Stimulated activated CD8-positive, alpha-beta memory T cell treated with anti-CD3 and anti-CD28 coated beads, Interleukin-15, amount 100 ng/mL, for 24 hours (primary cell): ENCODE measurements around the gene WWOX.

Experiments
- DNase-seq: peaks from one replicate; pipeline ENCODE4 v3.0.0-alpha.2; 2020; ENCODE audit warnings: low read depth

The WWOX gene

DNA sequence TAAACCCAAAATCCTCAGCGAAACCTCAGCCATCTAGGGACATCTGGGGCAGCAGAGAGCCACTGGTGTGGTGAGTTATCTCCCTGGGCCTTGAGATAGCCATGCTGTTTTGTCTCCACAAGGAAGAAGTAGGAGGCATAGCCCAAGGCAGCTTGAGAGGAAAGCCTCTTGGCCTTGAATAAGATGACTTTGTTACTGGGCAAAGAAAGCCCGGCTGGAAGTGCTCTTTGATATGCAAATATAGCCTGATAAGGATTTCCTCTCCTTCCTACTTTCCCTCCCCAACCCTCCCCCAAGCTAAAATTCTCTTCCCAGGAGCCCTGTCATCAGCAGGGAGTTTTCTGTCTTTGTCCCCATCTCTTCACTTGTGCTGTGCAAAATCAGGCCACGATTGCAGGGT lies 806.7 kb downstream of the WWOX start:
- DNase-seq: no peak

DNA sequence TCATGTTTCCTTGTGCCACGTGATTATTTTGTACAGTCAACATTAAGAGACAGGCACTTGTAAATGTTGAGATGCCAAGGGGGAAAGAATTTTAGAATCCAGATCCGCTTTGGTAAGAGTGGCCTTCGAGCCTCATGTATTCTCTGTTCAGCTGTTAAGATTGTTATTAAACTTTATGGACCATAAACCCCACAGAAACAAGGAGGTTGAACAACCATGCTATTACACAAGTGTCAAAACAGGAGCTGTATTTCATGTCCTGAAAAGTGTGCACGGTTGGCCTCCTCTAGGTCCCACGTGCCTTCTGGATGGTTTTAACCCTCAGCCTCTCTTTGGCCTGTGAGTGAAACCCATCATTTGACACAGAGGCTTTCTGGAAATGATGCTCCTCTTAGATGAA lies 809.8 kb downstream of the WWOX start:
- DNase-seq: no peak

DNA sequence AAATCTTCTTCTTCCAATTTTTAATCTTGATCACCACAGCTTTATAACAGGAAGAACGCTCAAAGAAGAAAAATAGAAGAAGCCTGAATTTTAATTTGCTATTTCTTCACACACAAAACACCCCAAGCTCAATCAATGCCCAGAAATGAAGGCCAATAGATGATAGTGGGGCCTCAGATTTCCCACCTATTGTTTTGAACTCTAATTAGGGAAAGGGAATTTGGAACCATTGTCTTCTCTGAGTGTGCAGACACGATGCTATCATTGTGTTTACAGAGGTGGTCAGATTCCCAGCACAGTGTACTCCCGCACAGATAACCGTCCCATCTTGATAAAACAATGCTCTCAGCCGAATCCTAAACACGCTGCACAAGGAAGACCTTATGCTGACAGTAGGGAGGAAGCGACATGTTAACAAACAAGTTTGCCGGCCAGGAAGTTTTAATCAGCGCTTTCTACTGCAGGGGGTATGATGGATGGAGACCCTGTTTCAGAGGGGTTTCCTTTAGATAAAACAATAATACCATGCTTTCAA lies 816.4 kb downstream of the WWOX start:
- DNase-seq: no peak

DNA sequence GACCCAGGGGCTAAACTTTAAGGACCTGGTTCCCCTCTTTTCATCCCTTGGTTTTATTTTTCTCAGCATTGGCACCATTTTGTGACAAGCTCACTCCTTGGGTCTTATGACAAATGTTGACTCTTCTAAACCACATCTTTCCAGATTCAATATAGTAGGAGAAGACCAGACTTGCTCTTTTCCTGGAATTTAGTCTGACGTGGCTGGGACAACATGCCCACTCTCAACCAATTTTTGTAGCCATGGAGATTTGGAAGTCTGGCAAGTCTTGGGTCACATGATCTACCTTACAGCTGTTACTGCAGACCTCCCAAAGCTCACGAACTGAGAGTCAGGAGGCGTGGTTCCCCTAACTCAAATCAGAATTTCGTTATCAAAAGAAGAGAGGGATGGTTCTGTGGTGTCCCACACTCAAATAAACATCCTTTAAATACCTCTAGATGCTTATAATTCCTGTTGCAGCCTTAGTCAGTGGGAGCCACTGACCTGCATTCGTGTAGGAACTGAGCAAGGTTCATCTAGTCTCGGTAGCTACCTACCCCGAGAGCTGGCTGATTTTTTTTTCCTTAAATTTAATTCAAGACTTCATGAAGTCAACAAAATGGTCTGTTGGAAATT lies 817.6 kb downstream of the WWOX start:
- no peak for DNase-seq

DNA sequence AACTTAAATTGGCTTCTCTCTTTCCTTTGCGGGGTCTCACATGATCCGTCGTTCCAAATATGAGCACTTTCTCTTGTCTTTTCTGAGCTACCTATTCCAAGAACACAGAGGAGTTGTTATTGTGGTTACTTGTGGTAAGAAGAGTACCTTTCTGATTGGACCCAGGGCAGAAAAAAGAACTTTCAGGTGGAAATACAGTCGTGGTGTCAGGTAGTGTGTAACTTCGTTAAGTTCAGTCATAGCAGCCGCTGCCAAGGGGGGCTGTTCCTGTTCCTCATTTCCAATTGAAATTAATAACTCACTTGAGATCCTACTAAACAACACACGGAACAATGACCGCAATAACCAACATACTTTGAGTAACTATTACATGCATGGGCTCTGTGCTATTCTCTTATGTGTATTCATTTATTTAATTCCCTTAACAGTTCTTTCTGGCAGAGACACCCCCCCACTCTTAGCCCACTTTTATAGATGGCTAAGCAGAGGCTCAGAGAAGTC lies 819.4 kb downstream of the WWOX start:
- no peak for DNase-seq

DNA sequence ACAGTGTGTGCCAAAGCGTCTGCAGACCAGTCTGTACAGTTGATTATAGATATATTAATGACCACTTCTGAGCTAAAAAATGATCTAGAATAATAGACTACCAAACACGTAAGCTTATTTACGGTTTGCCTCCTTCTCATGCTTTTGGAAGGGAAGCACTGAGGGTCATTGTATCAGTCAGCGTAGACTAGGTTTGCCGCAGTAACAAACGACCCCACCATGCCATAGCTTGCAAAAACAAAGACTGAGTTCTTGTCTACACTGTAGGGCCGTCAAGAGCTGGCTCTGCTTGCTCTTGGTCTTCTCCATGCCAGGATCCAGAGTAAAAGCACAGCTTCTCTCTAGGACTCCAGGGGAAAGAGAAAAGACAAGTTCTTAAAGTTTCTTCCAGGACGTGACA lies 820.4 kb downstream of the WWOX start:
- no peak for DNase-seq

GRCh38 chr16:78920621-78921020 lies 821.2 kb downstream of the WWOX start:
- DNase-seq: no peak

- no peak for DNase-seq
Measured at GRCh38 chr16:78925083-78925767, 825.8 kb downstream of the WWOX start.

DNA sequence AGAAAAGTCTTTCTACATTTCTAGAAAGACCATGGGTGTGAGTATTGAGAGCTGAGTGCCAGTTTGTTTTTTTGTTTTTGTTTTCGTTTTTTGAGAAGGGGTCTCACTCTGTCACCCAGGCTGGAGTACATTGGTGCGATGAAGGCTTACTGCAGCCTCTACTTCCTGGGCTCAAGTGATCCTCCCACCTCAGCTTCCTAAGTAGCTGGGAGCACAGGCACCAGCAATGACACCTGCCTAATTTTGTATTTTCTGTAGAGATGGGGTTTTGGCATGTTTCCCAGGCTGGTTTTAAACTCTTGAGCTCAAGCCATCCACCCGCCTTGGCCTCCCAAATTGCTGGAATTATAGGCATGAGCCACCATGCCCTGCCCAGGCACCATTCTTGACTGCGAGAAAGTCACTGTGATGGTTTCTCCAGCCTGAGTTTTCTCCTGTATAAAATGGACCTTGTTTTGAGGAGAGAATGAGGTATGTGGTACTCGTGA lies 827.3 kb downstream of the WWOX start:
- DNase-seq: no peak

DNA sequence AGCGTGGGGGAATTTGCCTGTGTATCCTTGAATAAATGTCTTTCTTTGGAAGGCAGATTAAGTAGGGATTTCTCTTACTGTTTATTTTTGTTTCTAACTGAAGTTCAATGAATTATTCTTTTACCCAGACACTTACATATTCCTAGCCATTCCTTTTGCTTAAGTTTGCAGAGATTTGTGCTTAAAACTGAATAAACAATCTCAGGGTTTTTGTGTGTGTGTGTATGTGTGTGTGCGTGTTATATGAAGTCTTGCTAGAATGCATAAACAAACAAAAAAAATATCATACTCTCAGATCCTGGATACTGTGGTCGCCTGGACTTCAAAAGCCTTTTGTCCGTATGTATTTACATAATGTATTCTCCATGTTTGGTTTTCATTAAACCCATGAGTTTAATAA lies 828.3 kb downstream of the WWOX start:
- no peak for DNase-seq

GRCh38 chr16:78929841-78930240 lies 830.4 kb downstream of the WWOX start:
- no peak for DNase-seq

- DNase-seq: no peak
Measured at GRCh38 chr16:78930561-78930960, 831.1 kb downstream of the WWOX start.

DNA sequence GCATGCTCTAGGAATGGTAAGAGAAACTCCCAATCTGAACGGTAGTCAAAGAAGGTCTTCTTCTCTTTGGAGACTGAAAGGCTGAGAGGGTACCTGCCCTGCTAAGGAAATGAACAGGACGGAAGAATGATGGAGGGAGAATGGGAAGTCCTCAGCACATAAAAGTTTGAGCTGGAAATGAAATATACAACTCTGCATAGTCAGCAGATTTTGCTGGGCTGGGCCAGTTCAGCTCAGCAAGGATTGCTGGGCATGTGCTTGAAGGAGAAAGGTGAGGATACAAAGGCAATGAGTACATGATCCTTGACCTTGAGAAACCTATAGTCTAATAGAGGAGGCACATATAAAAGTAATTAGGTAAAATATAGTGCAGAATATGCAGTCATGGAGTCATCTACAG lies 831.8 kb downstream of the WWOX start:
- no peak for DNase-seq

DNA sequence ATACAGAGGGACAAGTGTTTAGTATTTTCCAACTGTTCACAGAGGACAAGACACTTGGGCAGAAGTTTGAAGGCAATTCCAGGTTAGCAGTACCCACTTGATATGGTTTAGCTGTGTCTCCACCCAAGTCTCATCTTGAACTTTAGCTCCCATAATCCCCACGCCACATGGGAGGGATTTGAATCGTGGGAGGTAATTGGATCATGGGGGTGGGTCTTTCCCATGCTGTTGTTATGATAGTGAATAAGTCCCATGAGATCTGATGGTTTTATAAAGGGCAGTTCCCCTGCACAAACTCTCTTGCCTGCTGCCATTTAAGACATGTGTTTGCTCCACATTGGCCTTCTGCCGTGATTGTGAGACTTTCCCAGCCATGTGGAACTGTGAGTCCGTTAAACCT lies 832.2 kb downstream of the WWOX start:
- DNase-seq: no peak

- no peak for DNase-seq
Measured at GRCh38 chr16:78932355-78932943, 833.0 kb downstream of the WWOX start.

GRCh38 chr16:78936060-78936459 lies 836.6 kb downstream of the WWOX start:
- DNase-seq: no peak

GRCh38 chr16:78939597-78939996 lies 840.1 kb downstream of the WWOX start:
- DNase-seq: no peak

- DNase-seq: no peak
Measured at GRCh38 chr16:78942625-78943245, 843.3 kb downstream of the WWOX start.

DNA sequence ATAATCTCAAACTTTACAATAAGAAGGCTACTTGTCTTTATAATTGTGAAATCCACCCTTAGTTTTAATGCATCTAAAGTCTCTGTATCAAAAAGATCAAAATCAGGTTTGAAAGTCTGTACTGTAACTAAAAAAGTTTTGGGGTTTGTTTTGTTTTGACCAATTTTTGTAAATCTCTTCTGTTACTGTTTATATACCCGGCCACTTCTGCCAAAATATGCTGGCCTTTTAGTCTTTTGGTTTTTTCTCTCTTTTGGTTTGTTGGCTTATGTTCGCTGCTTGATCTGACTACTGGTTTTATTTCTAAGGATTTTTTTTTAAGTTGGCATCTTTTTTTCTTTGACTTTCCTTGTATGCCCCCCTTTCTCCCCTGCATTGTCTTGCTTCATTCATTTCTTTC lies 845.9 kb downstream of the WWOX start:
- DNase-seq: no peak

GRCh38 chr16:78946556-78946955 lies 847.1 kb downstream of the WWOX start:
- DNase-seq: no peak

- DNase-seq: no peak
Measured at GRCh38 chr16:78950768-78951167, 851.3 kb downstream of the WWOX start.

DNA sequence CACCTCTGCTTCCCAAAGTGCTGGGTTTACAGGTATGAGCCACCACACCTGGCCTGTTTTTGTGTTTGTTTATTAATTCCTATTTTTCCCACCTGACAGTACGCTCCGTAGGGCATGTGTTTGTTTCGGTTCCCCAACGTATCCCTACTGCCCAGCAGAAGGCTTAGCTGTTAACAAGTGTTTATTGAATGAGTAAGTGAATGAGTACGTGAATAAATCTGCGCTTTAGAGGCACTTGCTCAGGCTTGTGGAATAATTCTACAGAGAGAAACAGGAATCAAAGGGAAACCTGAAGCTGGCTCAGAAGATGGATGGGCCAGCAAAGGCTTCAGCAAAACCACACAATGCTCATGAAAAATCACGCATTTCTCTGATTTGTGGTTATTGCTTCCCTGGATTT lies 853.2 kb downstream of the WWOX start:
- DNase-seq: no peak

GRCh38 chr16:78953526-78953925 lies 854.1 kb downstream of the WWOX start:
- DNase-seq: no peak
